ENCODE results near the gene SLC25A53. TPM values are rescaled to one million over a fixed set of nuclear protein-coding genes. Genes with fewer than 3 reads are reported as not detected.

SLC25A53 gene
- total and polyA plus RNA-seq, 2 of the 13 experiments (the other 11 are each of a cell fraction or from before 2014, with no cell fraction given), result 3.4 to 4.5 TPM

DNA sequence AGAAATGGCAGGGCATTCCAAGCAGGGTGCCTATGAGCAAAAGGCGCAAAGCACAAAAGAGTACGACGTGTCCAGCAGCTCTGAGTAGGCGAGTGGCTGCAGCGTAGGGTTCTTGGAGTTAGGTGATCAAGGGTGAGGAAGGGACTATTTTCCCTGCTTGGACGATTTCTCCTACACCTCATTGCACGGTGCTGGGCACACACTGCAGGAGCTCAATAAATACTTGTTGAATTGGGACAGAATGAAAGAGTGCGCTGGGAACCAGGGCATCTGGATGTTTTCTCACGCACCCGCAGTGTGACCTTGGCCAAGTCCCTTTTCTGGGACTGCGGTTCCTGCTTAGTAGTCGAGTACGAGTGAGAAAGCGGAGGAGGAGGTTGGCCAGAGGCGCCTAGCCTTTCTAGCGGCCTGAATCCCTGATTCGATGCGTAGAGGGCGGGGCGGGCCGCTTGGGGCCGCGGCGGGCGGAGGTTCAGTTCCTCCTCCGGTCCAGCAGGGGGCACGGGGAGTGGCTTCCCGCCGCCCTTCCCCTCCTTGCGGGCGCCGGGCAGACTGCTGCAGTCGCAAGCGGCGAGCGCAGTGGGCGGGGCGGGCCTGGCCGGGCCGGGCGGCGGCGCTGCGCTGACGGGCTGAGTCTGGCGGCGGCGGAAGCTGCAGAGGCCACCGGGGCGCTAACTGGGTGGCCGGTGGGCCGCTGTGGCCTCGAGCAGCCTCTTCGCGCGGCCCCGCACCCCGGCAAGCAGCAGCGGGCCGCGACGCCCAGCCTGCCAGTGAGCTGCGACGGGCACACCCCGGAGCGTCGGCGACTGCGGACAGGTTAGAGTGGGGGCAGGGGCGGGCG, 9.3 kb upstream of the SLC25A53 start, which contains the start of gene FAM199X:
Gene FAM199X (plus strand): TSS at position 560 of the 841 bp plus-strand sequence. CDS start 333 bp downstream, outside the sequence.
- peak within 1 kb of the TSS; percentile 75 for H3K27ac ChIP-seq (ENCODE audit: extremely low read length, insufficient read depth, low read length)
- peak; percentile 99 for ATAC-seq
- H3K36me3 ChIP-seq (replicated peaks in 1 of 2; ENCODE audit: control insufficient read depth in 1 of 2, insufficient read depth in 2 of 2, low read length in 2 of 2), result no peaks in the 10 kb centered on the region
- H4K20me1 ChIP-seq (ENCODE audit: insufficient read depth, low read length), result no peaks in the 10 kb centered on the region
- H3K9me3 ChIP-seq (ENCODE audit: low read length), result no peaks in the 10 kb centered on the region
- peak within 1 kb of the TSS; percentile 81 for H2AFZ ChIP-seq (ENCODE audit: low read length)
- ChIA-PET POLR2A (interaction anchor here (2.3 kb wide), 1 partner anchor 9 kb away, joined by 30 read pairs; the partner anchor contains the start of gene SLC25A53), CTCF (ENCODE audit: low intra/inter-chr PET ratio, low total read pairs) (no interaction called here)
- H3K9ac ChIP-seq (ENCODE audit: insufficient read depth, low read depth, low read length), result peak within 1 kb of the TSS; percentile 78
- DNase-seq (ENCODE audit: low spot score), result peak; percentile 64
- peak within 1 kb of the TSS; percentile 64 to 88 (median 84) for H3K4me3 ChIP-seq (replicated peaks in 1 of 3; ENCODE audit: insufficient read depth in 1 of 3, low read depth in 2 of 3, low read length in 3 of 3)
- H3K27me3 ChIP-seq (ENCODE audit: control insufficient read depth in 1 of 2, insufficient read depth in 2 of 2, low read length in 2 of 2), result no peaks in the 10 kb centered on the region
- no TSS peak for BruUV-seq (replicated peaks)
- intact Hi-C loops (cut with micrococcal nuclease; ENCODE audit: unreplicated experiment), result no loop called here
- H3K79me2 ChIP-seq (ENCODE audit: insufficient read depth, low read length), result peaks cover 32% of the 10 kb centered on the region
- WGBS (ENCODE audit: low lambda C conversion rate), result 4% methylated on average over 7 of the region's 71 CpGs
- peak within 1 kb of the TSS; percentile 92 for H3K4me2 ChIP-seq (ENCODE audit: low read depth, low read length)
- FAIRE-seq, result peak; percentile 34
- H3K4me1 ChIP-seq (ENCODE audit: insufficient read depth, low read length), result peaks cover 26% of the 10 kb centered on the region
- in situ Hi-C loops (cut with HindIII; ENCODE audit: extremely low pct_ligation_motif_present, low pct_unique_long_range_greater_than_20kb), result loop anchor here (25.0 kb wide), 1 partner anchor 479 kb away; the partner anchor contains the start of gene MORF4L2
- peak; percentile 67 for TF ChIP-seq POLR2AphosphoS5 (IDR thresholded peaks at IDR 0.05; ENCODE audit: low read depth, low read length)
- peak; percentile 20; the same call in 1 of the 2 replicates for TF ChIP-seq SPEN (CRISPR knock-in tag; IDR thresholded peaks at IDR 0.05; ENCODE audit: low read depth)
- no peak for TF ChIP-seq SIN3B (IDR thresholded peaks at IDR 0.05; ENCODE audit: low read length)
- no peak for TF ChIP-seq SRSF1 (optimal IDR thresholded peaks at IDR 0.05; ENCODE audit: low read depth, low read length)
- TF ChIP-seq, protein P1, sequence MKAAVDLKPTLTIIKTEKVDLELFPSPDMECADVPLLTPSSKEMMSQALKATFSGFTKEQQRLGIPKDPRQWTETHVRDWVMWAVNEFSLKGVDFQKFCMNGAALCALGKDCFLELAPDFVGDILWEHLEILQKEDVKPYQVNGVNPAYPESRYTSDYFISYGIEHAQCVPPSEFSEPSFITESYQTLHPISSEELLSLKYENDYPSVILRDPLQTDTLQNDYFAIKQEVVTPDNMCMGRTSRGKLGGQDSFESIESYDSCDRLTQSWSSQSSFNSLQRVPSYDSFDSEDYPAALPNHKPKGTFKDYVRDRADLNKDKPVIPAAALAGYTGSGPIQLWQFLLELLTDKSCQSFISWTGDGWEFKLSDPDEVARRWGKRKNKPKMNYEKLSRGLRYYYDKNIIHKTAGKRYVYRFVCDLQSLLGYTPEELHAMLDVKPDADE (CRISPR knock-in tag; IDR thresholded peaks at IDR 0.05), result no peak
- no peak for TF ChIP-seq ZEB1 (IDR thresholded peaks at IDR 0.05; ENCODE audit: insufficient replicate concordance, low read depth)
- TF ChIP-seq GZF1 (CRISPR knock-in tag; IDR thresholded peaks at IDR 0.05), result no peak
- TF ChIP-seq MIER2 (CRISPR knock-in tag; IDR thresholded peaks at IDR 0.05), result 0 out of 2 replicates have a peak, but pooled peaks have one; percentile 18
- no peak for TF ChIP-seq TEAD3 (CRISPR knock-in tag; optimal IDR thresholded peaks at IDR 0.05; ENCODE audit: borderline replicate concordance)
- TF ChIP-seq NPAS2 (CRISPR knock-in tag; IDR thresholded peaks at IDR 0.05; ENCODE audit: borderline replicate concordance), result no peak
- TF ChIP-seq REPIN1 (CRISPR knock-in tag; IDR thresholded peaks at IDR 0.05; ENCODE audit: borderline replicate concordance, low read depth), result 0 out of 2 replicates have a peak, but pooled peaks have one; percentile 26
- peak; percentile 42; the same call in 1 of the 2 replicates for TF ChIP-seq HOXA3 (CRISPR knock-in tag; IDR thresholded peaks at IDR 0.05)
- no peak for TF ChIP-seq RBM39 (IDR thresholded peaks at IDR 0.05; ENCODE audit: low read depth, low read length, poor library complexity, severe bottlenecking)
- TF ChIP-seq NFE2 (CRISPR knock-in tag; IDR thresholded peaks at IDR 0.05), result no peak
- TF ChIP-seq TARDBP (CRISPR knock-in tag; IDR thresholded peaks at IDR 0.05), result peak; percentile 12; the same call in 1 of the 2 replicates
- no peak for TF ChIP-seq ADNP (CRISPR knock-in tag; IDR thresholded peaks at IDR 0.05)
- TF ChIP-seq RELA (CRISPR knock-in tag; IDR thresholded peaks at IDR 0.05), result no peak
- TF ChIP-seq, protein P2, sequence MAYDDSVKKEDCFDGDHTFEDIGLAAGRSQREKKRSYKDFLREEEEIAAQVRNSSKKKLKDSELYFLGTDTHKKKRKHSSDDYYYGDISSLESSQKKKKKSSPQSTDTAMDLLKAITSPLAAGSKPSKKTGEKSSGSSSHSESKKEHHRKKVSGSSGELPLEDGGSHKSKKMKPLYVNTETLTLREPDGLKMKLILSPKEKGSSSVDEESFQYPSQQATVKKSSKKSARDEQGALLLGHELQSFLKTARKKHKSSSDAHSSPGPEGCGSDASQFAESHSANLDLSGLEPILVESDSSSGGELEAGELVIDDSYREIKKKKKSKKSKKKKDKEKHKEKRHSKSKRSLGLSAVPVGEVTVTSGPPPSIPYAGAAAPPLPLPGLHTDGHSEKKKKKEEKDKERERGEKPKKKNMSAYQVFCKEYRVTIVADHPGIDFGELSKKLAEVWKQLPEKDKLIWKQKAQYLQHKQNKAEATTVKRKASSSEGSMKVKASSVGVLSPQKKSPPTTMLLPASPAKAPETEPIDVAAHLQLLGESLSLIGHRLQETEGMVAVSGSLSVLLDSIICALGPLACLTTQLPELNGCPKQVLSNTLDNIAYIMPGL (CRISPR knock-in tag; IDR thresholded peaks at IDR 0.05; ENCODE audit: borderline replicate concordance in 1 of 2, low read depth in 1 of 2), result peak; percentile 69 to 71
- TF ChIP-seq KDM2A (CRISPR knock-in tag; IDR thresholded peaks at IDR 0.05; ENCODE audit: borderline replicate concordance, low read depth), result peak; percentile 43; the same call in 1 of the 2 replicates
- TF ChIP-seq FOXK1 (CRISPR knock-in tag; IDR thresholded peaks at IDR 0.05; ENCODE audit: borderline replicate concordance, low read depth), result 0 out of 2 replicates have a peak, but pooled peaks have one; percentile 14
